Activated naive CD8-positive, alpha-beta T cell treated with anti-CD3 and anti-CD28 coated beads for 36 hours (primary cell): Measurements from ENCODE around the gene RIBC1. TPM values are rescaled to one million over a fixed set of nuclear protein-coding genes. Genes with fewer than 3 reads are reported as not detected.
A peak's percentile ranks its signal among the peaks of the same experiment; 100 is the strongest.
"Not testable (repeated sequence)": the region's sequence is repeated elsewhere in the genome, so short reads cannot be mapped to it uniquely, and the experiment has no call there.

Source experiments
- DNase-seq: peaks from one replicate; pipeline ENCODE4 v3.0.0; 2021
- H3K27ac Mint-ChIP-seq: one replicate; pipeline ENCODE4 v1.8.0; 2022; ENCODE audit warnings: mild to moderate bottlenecking, moderate library complexity, mixed read lengths
- H3K27me3 Mint-ChIP-seq: one replicate; pipeline ENCODE4 v1.8.0; 2022; ENCODE audit warnings: mild to moderate bottlenecking, mixed read lengths
- H3K36me3 Mint-ChIP-seq: one replicate; pipeline ENCODE4 v1.8.0; 2021; ENCODE audit warnings: mild to moderate bottlenecking, mixed read lengths
- H3K4me1 Mint-ChIP-seq: one replicate; pipeline ENCODE4 v1.8.0; 2021; ENCODE audit warnings: mixed read lengths
- H3K4me3 Mint-ChIP-seq: one replicate; pipeline ENCODE4 v1.8.0; 2022; ENCODE audit warnings: mild to moderate bottlenecking, moderate library complexity, mixed read lengths
- H3K9me3 Mint-ChIP-seq: one replicate; pipeline ENCODE4 v1.8.0; 2022; ENCODE audit warnings: mixed read lengths
- total RNA-seq, 2 experiments: library from RNA; stranded (reverse); gene quantifications; one replicate each; pipeline ENCODE4 v1.2.3, GENCODE V29; 2021

Gene RIBC1
- total RNA-seq, 2 experiments from 2014 or later, result 1.1 TPM

- no peak overlapping the region for H3K4me3 Mint-ChIP-seq
- no peak overlapping the region for H3K27ac Mint-ChIP-seq
- H3K9me3 Mint-ChIP-seq, result no peaks in the 10 kb centered on the region
- DNase-seq, result peak; percentile 35
- H3K36me3 Mint-ChIP-seq, result no peaks in the 10 kb centered on the region
- no peaks in the 10 kb centered on the region for H3K4me1 Mint-ChIP-seq
- H3K27me3 Mint-ChIP-seq, result no peaks in the 10 kb centered on the region
These were observed 23.3 kb downstream of the RIBC1 start for GRCh38 chrX:53445977-53446376.

DNA sequence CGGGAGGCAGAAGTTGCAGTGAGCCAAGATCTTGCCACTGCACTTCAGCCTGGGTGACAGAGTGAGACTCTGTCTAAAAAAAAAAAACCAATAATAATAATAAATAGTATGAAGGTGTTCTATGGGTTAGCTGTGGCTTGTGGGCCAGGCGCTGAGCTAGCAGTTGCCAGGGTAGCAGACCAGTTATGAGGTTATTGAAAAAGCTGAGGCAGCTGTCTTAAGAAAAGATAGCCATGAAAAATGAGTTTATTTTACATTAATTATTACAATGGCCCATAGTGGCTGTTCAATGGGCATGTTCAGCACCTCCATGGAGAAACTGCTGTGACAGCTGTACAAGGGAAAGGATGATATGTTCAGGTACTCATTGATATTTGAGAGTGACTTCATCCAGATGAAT lies 24.8 kb downstream of the RIBC1 start:
- H3K36me3 Mint-ChIP-seq, result no peaks in the 10 kb centered on the region
- H3K4me1 Mint-ChIP-seq, result no peaks in the 10 kb centered on the region
- no peak overlapping the region for H3K4me3 Mint-ChIP-seq
- no peaks in the 10 kb centered on the region for H3K9me3 Mint-ChIP-seq
- DNase-seq, result no peak
- no peaks in the 10 kb centered on the region for H3K27me3 Mint-ChIP-seq
- no peak overlapping the region for H3K27ac Mint-ChIP-seq

GRCh38 chrX:53449632-53450031 lies 27.0 kb downstream of the RIBC1 start:
- Mint-ChIP-seq H3K9me3 (no peaks in the 10 kb centered on the region), H3K4me3 (no peak overlapping the region), H3K27me3 (no peaks in the 10 kb centered on the region), H3K4me1 (no peaks in the 10 kb centered on the region), H3K27ac (no peak overlapping the region), H3K36me3 (no peaks in the 10 kb centered on the region)
- no peak for DNase-seq

DNA sequence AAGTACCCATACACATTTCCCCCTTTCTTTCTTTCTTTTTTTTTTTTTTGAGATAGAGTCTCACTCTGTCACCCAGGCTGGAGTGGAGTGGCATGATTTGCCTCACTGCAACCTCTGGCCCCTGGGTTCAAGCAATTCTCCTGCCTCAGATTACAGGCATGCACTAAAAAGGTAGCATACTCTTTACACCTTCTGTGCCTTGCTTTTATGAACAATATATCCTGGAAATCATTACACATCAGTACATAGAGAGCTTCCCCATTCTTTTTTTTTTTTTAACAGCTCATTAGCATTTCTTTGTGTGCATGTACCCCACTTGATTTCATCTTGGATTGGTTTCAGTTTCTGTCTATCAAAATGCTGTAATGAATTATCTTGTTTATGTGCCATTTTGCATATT lies 30.1 kb downstream of the RIBC1 start:
- no peak overlapping the region for H3K27ac Mint-ChIP-seq
- no peak for DNase-seq
- no peaks in the 10 kb centered on the region for H3K9me3 Mint-ChIP-seq
- no peaks in the 10 kb centered on the region for H3K4me1 Mint-ChIP-seq
- H3K4me3 Mint-ChIP-seq, result no peak overlapping the region
- H3K27me3 Mint-ChIP-seq, result peaks cover 10% of the 10 kb centered on the region
- H3K36me3 Mint-ChIP-seq, result no peaks in the 10 kb centered on the region

DNA sequence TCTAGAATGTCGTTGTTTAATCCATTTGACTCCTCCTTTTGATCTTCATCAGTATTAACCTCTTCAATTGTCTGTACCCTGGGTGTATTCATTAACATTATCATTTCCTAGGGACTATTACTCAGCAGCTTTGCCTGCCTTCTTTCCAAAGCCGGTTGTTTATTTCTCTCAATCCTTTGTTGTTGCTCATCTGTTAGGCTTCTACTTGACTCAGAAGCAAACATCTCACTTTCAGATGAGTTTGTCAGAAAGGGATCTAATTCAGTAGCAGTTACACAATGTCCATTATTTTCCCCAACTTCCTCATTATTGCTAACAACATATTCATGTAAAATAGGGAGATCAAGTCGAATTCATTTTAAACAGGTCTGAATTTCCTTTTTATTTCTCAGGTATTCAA lies 33.6 kb downstream of the RIBC1 start:
- H3K4me1 Mint-ChIP-seq, result no peaks in the 10 kb centered on the region
- peaks cover 10% of the 10 kb centered on the region for H3K27me3 Mint-ChIP-seq
- H3K4me3 Mint-ChIP-seq, result no peak overlapping the region
- H3K36me3 Mint-ChIP-seq, result no peaks in the 10 kb centered on the region
- DNase-seq, result no peak
- no peaks in the 10 kb centered on the region for H3K9me3 Mint-ChIP-seq
- H3K27ac Mint-ChIP-seq, result no peak overlapping the region

DNA sequence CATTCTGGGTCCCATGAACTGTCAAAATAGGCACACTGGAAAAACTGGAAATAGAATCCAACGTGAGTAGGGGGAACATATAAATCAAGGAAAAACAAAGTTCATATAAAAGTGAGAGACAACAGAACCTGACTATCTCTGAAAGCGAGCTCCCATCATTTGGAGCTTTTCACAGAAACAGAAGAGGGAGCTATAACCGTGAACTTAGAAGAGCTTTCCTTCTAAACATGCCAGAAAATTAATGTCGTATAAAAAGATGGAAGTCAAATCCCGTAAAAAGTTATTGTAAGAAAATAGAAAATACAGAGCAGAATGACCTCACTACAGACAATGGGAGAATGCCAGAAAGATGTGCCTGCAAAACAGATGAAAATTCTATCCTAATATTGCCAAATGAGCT lies 35.4 kb downstream of the RIBC1 start:
- no peak overlapping the region for H3K27ac Mint-ChIP-seq
- no peaks in the 10 kb centered on the region for H3K36me3 Mint-ChIP-seq
- H3K4me3 Mint-ChIP-seq, result no peak overlapping the region
- no peaks in the 10 kb centered on the region for H3K4me1 Mint-ChIP-seq
- H3K9me3 Mint-ChIP-seq, result no peaks in the 10 kb centered on the region
- peaks cover 10% of the 10 kb centered on the region for H3K27me3 Mint-ChIP-seq
- DNase-seq, result no peak

DNA sequence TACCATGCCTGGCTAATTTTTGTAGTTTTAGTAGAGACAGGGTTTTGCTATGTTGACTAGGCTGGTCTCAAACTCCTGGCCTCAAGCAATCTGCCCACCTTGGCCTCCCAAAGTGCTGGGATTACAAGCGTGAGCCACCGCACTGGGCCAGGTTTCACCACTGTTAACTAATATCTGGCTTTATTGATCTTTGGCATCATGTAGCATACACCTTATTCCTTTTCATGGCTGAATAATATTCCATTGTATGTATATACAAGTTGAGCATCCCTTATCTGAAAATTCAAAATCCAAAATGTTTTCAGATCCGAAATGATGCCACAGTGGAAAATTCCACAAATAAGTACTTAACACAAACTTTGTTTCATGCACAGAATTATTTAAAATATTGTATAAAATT lies 46.0 kb downstream of the RIBC1 start:
- not testable (repeated sequence) for DNase-seq, H3K9me3 Mint-ChIP-seq, H3K4me3 Mint-ChIP-seq, H3K27me3 Mint-ChIP-seq, H3K36me3 Mint-ChIP-seq, H3K4me1 Mint-ChIP-seq, H3K27ac Mint-ChIP-seq

GRCh38 chrX:53471346-53471745 lies 48.7 kb downstream of the RIBC1 start:
- Mint-ChIP-seq H3K27me3 (peaks cover 3% of the 10 kb centered on the region), H3K27ac (no peak overlapping the region), H3K36me3 (no peaks in the 10 kb centered on the region), H3K9me3 (no peaks in the 10 kb centered on the region), H3K4me1 (no peaks in the 10 kb centered on the region), H3K4me3 (no peak overlapping the region)
- no peak for DNase-seq

DNA sequence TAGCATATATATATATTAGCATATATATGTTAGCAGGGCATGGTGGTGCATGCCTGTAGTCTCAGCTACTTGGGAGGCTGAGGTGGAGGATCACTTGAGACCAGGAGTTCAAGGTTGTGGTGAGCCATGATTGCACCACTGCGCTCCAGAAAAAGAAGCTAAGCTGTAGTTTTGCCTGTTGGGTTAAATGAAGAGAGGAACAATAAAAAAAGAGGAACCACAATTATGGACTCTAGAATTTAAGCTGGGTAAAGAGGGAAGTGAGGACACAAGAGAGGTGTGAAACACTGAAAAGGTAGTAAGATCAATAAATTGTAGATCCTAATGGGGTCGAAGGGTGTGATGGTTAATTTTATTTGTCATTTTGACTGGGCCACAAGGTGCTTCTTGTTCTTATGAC lies 52.0 kb downstream of the RIBC1 start:
- Mint-ChIP-seq H3K27me3 (peaks cover 3% of the 10 kb centered on the region), H3K4me3 (no peak overlapping the region), H3K9me3 (no peaks in the 10 kb centered on the region), H3K27ac (no peak overlapping the region), H3K36me3 (no peaks in the 10 kb centered on the region), H3K4me1 (no peaks in the 10 kb centered on the region)
- DNase-seq, result no peak

- Mint-ChIP-seq H3K4me1 (no peaks in the 10 kb centered on the region), H3K36me3 (no peaks in the 10 kb centered on the region), H3K27ac (no peak overlapping the region), H3K4me3 (no peak overlapping the region), H3K27me3 (peaks cover 8% of the 10 kb centered on the region), H3K9me3 (no peaks in the 10 kb centered on the region)
- DNase-seq, result no peak
These were observed 53.7 kb downstream of the RIBC1 start for GRCh38 chrX:53476371-53476770.

DNA sequence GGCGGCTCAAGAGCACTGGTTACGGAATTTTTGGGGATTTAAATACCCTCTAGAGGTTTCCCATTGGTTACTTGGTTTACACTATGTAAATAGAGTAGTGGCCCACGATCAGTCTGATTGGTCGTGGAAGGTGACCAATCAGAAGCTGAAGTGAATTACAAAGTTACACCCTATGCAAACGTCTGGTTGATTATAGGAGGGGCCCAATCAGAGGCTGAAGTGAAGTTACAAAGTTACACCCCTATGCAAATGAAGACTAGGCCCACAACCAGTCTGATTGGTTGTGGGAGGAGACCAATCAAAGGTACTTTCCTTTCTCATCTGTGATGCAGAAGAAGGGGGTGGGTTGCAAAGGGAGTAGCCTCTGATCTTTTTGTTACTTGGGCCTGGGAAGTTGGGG lies 56.6 kb downstream of the RIBC1 start:
- H3K4me1 Mint-ChIP-seq, result no peaks in the 10 kb centered on the region
- H3K27ac Mint-ChIP-seq, result no peak overlapping the region

More for the DNA sequence above, 56.6 kb downstream of the RIBC1 start:
- no peak overlapping the region for H3K4me3 Mint-ChIP-seq
- no peaks in the 10 kb centered on the region for H3K36me3 Mint-ChIP-seq
- no peaks in the 10 kb centered on the region for H3K9me3 Mint-ChIP-seq
- DNase-seq, result no peak
- peaks cover 6% of the 10 kb centered on the region for H3K27me3 Mint-ChIP-seq

Other genes with a start within 250 kb of the RIBC1 start
- 10 to 100 TPM; 78.1 to 78.4 TPM for gene KDM5C, start 197.7 kb upstream of the RIBC1 start, total RNA-seq
- gene IQSEC2, start 141.3 kb upstream of the RIBC1 start, total RNA-seq, result under 1 TPM; 0.20 to 0.21 TPM
- gene SMC1A, start 219 bp upstream of the RIBC1 start, total RNA-seq, result 100 to 1,000 TPM; 154 to 161 TPM
- 100 to 1,000 TPM; 135 to 145 TPM for gene HSD17B10, start 11.5 kb downstream of the RIBC1 start, total RNA-seq